ENCODE data around the gene ASIC4. TPM values are rescaled to one million over a fixed set of nuclear protein-coding genes. Genes with fewer than 3 reads are reported as not detected.

The ASIC4 gene
- total and polyA plus RNA-seq, 2 experiments from 2014 or later = 0.13 to 3.6 TPM

DNA sequence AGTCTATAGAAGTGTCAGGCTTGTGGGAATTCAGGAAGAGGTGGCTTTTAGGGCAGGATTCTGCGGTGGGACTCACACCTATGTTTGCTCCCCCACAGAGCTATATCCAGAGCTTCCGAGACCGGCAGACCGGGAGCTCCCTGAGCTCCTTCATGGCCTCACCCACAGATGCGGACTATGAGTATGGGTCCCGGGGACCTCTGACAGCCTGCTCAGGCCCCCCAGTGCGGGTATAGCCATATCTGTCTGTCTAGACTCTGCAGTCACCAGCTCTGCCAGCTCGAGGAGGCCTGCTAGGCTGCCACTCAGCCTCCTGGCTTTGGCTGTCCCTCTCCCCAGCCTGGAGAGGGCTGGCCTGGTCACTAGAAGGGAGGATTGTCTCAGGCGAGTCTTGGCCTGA lies 35.3 kb downstream of the ASIC4 start:
- Histone ChIP-seq H3K4me3 (no peak overlapping the region), H3K4me1 (ENCODE audit: insufficient read depth) (peaks cover 10% of the 10 kb centered on the region), H3K36me3 (ENCODE audit: insufficient read depth) (no peaks in the 10 kb centered on the region), H3K27ac (ENCODE audit: low read depth) (no peak overlapping the region), H3F3A (replicated peaks; ENCODE audit: low read depth) (peaks cover 4% of the 10 kb centered on the region; the same call in 1 of the 2 replicates), H2AFZ (no peak overlapping the region), H3K9me2 (ENCODE audit: insufficient read depth) (no peaks in the 10 kb centered on the region), H3K4me2 (no peak overlapping the region), H3K79me2 (replicated peaks; ENCODE audit: insufficient read depth) (no peaks in the 10 kb centered on the region), H3K27me3 (ENCODE audit: insufficient read depth) (peaks cover 15% of the 10 kb centered on the region), H4K20me1 (replicated peaks; ENCODE audit: insufficient read depth) (peaks cover 5% of the 10 kb centered on the region; the same call in 1 of the 2 replicates)
- peaks cover 27% of the 10 kb centered on the region for H3K36me3 Mint-ChIP-seq (ENCODE audit: low read depth)
- no peak for TF ChIP-seq CREB1 (CRISPR knock-in tag; IDR thresholded peaks at IDR 0.05; ENCODE audit: low read depth)
- TF ChIP-seq, protein P1, sequence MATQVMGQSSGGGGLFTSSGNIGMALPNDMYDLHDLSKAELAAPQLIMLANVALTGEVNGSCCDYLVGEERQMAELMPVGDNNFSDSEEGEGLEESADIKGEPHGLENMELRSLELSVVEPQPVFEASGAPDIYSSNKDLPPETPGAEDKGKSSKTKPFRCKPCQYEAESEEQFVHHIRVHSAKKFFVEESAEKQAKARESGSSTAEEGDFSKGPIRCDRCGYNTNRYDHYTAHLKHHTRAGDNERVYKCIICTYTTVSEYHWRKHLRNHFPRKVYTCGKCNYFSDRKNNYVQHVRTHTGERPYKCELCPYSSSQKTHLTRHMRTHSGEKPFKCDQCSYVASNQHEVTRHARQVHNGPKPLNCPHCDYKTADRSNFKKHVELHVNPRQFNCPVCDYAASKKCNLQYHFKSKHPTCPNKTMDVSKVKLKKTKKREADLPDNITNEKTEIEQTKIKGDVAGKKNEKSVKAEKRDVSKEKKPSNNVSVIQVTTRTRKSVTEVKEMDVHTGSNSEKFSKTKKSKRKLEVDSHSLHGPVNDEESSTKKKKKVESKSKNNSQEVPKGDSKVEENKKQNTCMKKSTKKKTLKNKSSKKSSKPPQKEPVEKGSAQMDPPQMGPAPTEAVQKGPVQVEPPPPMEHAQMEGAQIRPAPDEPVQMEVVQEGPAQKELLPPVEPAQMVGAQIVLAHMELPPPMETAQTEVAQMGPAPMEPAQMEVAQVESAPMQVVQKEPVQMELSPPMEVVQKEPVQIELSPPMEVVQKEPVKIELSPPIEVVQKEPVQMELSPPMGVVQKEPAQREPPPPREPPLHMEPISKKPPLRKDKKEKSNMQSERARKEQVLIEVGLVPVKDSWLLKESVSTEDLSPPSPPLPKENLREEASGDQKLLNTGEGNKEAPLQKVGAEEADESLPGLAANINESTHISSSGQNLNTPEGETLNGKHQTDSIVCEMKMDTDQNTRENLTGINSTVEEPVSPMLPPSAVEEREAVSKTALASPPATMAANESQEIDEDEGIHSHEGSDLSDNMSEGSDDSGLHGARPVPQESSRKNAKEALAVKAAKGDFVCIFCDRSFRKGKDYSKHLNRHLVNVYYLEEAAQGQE (IDR thresholded peaks at IDR 0.05; ENCODE audit: unreplicated experiment) = no peak
- no peak for TF ChIP-seq EZH2 (IDR thresholded peaks at IDR 0.05; ENCODE audit: low read depth, unreplicated experiment)
- no peak for TF ChIP-seq NANOG (IDR thresholded peaks at IDR 0.05; ENCODE audit: borderline replicate concordance)
- no peak for TF ChIP-seq POLR2AphosphoS5 (IDR thresholded peaks at IDR 0.05; ENCODE audit: low read depth)
- peaks cover 17% of the 10 kb centered on the region for H3K4me1 Mint-ChIP-seq
- no peaks in the 10 kb centered on the region; the same call in 2 of the 3 replicates for H3K9me3 Mint-ChIP-seq
- no peak for ATAC-seq
- H3K4me3 Mint-ChIP-seq = no peak overlapping the region
- no peak for DNase-seq (ENCODE audit: low spot score)
- peaks cover 33% of the 10 kb centered on the region for H3K27me3 Mint-ChIP-seq (ENCODE audit: insufficient read depth, low read depth, poor library complexity)
- H3K27ac Mint-ChIP-seq = no peak overlapping the region

DNA sequence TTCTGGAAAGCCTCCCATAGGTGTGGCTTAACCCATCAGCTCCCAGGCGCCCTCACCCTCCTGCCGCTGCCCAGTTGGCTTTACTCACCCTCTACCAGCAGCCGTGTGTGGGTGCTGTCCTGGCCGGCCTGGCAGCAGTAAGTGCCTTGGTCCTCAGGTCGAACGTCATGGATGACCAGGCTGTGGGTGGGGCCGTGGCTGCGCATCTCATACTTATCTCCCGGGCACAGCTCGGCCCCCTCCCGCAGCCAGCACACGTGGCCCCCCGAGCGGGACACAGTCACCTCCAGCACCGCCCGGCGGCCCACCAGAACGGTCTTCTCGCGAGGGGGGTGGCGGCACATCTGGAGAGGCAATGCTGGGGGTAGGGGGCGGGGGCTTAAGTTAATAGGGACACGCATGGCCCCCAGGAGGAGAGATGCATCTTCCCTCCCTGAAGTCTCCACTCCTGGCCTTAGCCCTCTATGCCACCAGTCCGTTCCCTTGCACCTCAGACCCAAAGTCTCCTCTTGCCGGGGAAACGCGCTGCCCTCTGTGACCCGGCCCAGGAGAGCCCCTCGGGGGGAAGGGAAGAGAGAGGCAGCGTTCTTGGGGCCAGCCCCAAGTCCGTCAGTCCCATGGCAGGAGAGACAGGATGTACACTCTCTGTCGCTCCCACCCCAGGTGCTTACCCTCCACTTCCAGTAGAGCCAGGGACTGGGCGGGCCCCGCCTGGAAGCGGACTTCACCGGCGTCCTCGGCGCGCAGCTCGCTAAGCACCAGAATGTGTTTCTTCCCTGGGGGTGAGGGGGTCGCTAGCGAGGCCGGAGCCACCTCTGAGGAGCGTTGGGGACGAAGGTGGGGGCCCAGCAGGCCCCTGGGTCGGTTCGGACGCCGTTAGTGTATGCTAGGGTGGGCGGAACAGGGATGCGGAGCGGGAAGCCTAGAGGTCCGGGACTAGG lies 37.4 kb downstream of the ASIC4 start:
- H3K27me3 ChIP-seq (ENCODE audit: insufficient read depth) = peaks cover 17% of the 10 kb centered on the region
- peak overlapping the region; percentile 88 for H3K27ac ChIP-seq (ENCODE audit: low read depth)
- DNase-seq (ENCODE audit: low spot score) (peak; percentile 83), ATAC-seq (peak; percentile 58)
- Mint-ChIP-seq H3K4me1 (peaks cover 13% of the 10 kb centered on the region), H3K27me3 (ENCODE audit: insufficient read depth, low read depth, poor library complexity) (peaks cover 35% of the 10 kb centered on the region), H3K4me3 (peak overlapping the region; percentile 90), H3K27ac (peak overlapping the region; percentile 86; the same call in 1 of the 2 replicates), H3K36me3 (ENCODE audit: low read depth) (peaks cover 23% of the 10 kb centered on the region), H3K9me3 (no peaks in the 10 kb centered on the region; the same call in 2 of the 3 replicates)
- H3K36me3 ChIP-seq (ENCODE audit: insufficient read depth) = no peaks in the 10 kb centered on the region; the same call in 1 of the 2 replicates
- H3K4me2 ChIP-seq = peak overlapping the region; percentile 99
- H3K4me3 ChIP-seq = peak overlapping the region; percentile 98
- H3K9me2 ChIP-seq (ENCODE audit: insufficient read depth) = no peaks in the 10 kb centered on the region
- peaks cover 10% of the 10 kb centered on the region for H3K4me1 ChIP-seq (ENCODE audit: insufficient read depth)
- no peaks in the 10 kb centered on the region for H3K79me2 ChIP-seq (replicated peaks; ENCODE audit: insufficient read depth)
- H3F3A ChIP-seq (replicated peaks; ENCODE audit: low read depth) = peaks cover 4% of the 10 kb centered on the region; the same call in 1 of the 2 replicates
- no peaks in the 10 kb centered on the region for H4K20me1 ChIP-seq (replicated peaks; ENCODE audit: insufficient read depth)
- H2AFZ ChIP-seq = 0 out of 2 replicates have a peak overlapping the region, but pooled peaks have one; percentile 94
- TF ChIP-seq NANOG (IDR thresholded peaks at IDR 0.05; ENCODE audit: borderline replicate concordance) = no peak
- TF ChIP-seq POLR2AphosphoS5 (IDR thresholded peaks at IDR 0.05; ENCODE audit: low read depth) = peak; percentile 74
- TF ChIP-seq, protein P2, sequence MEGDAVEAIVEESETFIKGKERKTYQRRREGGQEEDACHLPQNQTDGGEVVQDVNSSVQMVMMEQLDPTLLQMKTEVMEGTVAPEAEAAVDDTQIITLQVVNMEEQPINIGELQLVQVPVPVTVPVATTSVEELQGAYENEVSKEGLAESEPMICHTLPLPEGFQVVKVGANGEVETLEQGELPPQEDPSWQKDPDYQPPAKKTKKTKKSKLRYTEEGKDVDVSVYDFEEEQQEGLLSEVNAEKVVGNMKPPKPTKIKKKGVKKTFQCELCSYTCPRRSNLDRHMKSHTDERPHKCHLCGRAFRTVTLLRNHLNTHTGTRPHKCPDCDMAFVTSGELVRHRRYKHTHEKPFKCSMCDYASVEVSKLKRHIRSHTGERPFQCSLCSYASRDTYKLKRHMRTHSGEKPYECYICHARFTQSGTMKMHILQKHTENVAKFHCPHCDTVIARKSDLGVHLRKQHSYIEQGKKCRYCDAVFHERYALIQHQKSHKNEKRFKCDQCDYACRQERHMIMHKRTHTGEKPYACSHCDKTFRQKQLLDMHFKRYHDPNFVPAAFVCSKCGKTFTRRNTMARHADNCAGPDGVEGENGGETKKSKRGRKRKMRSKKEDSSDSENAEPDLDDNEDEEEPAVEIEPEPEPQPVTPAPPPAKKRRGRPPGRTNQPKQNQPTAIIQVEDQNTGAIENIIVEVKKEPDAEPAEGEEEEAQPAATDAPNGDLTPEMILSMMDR (conservative IDR thresholded peaks at IDR 0.05; ENCODE audit: low read depth in 2 of 2) = no peak; a peak in 1 of 4 replicates
- TF ChIP-seq, protein P3, sequence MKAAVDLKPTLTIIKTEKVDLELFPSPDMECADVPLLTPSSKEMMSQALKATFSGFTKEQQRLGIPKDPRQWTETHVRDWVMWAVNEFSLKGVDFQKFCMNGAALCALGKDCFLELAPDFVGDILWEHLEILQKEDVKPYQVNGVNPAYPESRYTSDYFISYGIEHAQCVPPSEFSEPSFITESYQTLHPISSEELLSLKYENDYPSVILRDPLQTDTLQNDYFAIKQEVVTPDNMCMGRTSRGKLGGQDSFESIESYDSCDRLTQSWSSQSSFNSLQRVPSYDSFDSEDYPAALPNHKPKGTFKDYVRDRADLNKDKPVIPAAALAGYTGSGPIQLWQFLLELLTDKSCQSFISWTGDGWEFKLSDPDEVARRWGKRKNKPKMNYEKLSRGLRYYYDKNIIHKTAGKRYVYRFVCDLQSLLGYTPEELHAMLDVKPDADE (IDR thresholded peaks at IDR 0.05) = peak; percentile 39; the same call in 1 of the 2 replicates
- peak; percentile 64 for TF ChIP-seq CREB1 (CRISPR knock-in tag; IDR thresholded peaks at IDR 0.05; ENCODE audit: low read depth)
